HG03159 (cell line): Measurements from ENCODE around the gene HOXD4.

Source experiments
- ATAC-seq: cut with Tn5 transposase; IDR thresholded peaks from one replicate; pipeline ENCODE4 v1.9.1; 2021; ENCODE audit warnings: mild to moderate bottlenecking, moderate library complexity; ENCODE audit not compliant: unreplicated experiment

HOXD4 gene

GRCh38 chr2:176139661-176140512, 11.5 kb upstream of the HOXD4 start:
- no peak for ATAC-seq

DNA sequence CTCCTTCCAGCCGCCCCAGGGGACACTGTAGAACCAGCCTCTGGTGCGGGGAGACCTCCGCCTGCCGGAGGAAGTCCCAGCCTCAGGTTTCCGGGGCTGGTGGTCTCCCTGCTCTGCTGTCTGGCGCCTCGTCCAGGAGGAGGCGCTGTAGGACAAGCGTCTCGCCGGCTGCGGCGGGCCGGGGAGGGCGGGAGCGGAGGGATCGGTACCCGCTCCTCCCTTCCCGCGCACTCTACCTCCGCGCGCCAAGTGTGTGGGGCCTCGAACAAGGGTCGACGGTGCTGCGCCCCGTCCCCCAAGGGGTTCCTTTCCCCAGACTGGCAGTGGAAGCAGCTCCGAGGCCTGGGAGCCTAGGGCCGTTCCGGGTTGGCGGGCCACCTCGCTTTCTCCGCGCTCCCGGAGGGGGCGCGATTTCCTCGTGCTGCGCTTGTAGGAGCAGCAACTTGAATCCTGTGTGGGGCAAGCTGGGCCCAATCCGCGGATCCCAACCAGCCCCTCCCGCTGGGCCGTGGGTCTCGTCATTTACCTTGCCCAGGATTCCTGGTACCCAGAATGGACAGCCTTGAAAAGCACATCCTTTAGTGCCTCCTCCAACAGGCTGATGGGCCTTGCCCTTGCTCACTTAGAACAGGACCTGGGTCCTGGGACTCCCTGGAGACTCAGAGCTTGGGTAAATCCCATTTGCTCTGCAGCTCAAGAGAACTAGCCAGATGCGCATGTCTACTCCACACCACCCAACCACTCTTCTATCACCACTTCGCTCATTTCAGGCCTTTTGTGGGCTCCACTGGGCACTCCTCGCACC, 10.6 kb upstream of the HOXD4 start:
- peak; percentile 92 for ATAC-seq

- no peak for ATAC-seq
These were observed 9.1 kb upstream of the HOXD4 start for GRCh38 chr2:176142281-176142680.

GRCh38 chr2:176145085-176145969, 6.0 kb upstream of the HOXD4 start:
- no peak for ATAC-seq

GRCh38 chr2:176146101-176146500, 5.2 kb upstream of the HOXD4 start:
- ATAC-seq: no peak

GRCh38 chr2:176146645-176147044, 4.7 kb upstream of the HOXD4 start:
- no peak for ATAC-seq

GRCh38 chr2:176147210-176147799, 4.0 kb upstream of the HOXD4 start:
- ATAC-seq: no peak

DNA sequence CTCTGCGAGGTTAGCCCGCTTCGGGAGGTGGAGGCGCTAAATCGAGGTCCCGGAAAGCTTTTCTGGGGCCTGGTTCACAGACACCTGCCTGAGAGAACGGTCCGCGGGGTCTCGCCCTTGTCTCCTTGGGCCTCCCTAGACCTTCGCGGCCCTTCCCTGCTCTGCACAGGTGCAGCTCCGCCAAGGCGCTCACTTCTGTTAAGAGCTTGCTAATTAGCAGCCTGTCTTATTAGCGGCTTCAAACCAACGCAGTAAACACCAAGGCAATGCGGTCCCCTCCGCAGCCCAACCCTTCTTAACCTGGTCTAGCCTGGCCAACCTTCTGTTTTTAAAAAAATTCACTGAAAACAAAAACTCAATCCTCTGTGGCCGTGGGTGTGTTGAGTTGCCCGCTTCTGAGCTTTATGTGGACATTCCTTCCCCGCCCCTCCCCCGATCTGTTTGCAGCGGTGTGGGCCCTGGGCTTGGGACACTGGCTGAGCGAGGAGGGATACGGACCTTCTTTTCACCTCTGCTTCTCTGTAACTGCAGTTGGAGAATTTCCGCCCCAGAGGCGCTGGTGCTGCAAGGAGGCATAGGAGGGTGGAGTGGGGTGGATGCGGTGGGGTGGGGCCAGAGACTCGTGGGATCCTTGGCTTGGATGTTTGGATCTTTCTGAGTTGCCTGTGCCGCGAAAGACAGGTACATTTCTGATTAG, 3.4 kb upstream of the HOXD4 start:
- ATAC-seq: no peak

- no peak for ATAC-seq
These were observed 2.5 kb upstream of the HOXD4 start for GRCh38 chr2:176148751-176149421.

DNA sequence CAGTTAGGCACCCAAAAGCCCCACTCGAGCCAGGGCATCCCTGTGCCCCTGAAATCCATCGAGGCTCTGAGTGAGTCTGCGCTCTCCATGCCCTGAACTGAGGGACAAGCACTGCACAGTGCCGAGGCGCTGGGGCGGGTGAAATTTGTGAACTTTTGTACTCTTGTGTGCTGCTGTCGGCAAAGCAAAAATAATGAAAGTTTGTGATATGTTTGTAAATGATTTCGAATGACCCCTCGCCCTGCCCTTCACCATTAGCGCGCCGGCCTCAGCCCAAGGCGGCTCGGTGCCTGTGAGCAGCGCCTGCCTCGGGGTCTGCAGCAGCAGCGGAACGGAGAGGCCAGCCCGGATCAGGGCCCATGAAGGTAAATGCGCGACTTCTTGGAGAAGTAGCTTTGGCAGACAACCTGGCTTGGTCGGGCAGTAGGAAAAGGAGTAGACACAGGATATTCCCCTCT, 1.8 kb upstream of the HOXD4 start:
- no peak for ATAC-seq

DNA sequence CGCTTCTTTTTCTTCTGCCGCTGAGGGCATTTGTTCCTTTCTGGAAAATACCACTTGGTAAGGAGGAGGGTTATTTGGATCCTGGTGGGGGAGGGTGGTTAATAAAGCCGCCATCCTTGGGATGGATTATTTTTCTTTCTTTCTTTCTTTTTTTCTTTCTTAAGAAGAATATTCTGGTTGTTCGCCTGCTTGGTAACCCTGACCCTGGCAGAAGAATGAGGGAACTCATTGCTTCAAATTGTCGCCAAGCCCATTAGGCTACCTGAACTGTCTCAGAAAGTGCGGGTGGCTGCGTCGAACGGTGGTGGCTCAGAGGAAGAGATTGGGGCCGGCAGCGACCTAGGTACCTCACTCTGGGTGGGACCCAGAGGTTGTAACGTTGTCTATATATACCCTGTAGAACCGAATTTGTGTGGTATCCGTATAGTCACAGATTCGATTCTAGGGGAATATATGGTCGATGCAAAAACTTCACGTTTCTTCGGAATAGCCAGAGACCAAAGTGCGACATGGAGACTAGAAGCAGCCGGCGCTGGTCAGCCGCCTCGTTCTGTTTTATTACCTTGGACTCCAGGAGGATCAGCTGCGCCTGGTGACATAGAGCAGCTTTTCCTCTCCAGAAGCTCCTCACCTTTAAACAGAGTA, 1.3 kb upstream of the HOXD4 start:
- ATAC-seq: no peak

DNA sequence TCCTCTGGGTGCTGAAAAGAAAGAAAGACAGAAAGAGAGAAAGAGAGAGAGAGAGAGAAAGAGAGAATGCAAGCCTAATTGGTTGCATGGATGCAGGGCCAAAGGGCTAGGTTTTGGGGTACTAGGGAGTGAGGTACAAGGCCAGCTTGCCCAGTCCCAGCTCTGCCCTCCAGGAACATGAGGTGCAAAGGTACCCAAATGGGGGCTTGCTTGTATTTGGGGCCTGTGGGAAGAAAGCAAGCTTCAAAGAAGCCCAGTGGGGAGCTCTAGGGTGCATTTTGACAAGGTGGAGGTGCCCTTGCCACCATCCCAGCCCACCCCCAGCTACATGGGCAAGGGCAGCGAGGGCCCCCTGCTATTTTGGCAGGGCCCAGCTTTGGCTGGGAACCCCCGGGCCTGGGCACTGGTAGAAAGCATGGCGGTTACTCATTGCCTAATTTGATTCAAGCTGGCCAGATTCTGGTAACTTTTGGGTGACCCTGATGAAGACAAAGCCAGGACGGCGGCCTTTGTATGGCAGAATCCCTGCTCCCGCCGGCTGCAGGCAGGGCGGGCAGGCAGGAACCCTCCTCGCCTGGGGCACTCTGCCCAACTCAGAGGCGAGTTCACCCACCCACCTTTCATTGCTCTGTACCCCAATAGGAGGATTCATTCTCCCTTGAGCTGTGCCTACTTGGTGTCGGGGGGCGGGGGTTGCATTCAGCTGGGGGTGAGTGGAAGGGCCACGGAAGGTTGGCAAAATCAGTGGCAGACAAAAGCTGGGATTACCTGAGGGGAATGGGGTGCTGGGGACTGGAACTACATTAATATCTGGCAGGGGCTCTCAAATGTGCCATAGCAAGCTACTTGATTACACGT, 537 bp upstream of the HOXD4 start:
- no peak for ATAC-seq

- ATAC-seq: no peak
These were observed 1.2 kb downstream of the HOXD4 start for GRCh38 chr2:176152350-176153181.

- ATAC-seq: no peak
These were observed 3.4 kb downstream of the HOXD4 start for GRCh38 chr2:176154576-176155252.

DNA sequence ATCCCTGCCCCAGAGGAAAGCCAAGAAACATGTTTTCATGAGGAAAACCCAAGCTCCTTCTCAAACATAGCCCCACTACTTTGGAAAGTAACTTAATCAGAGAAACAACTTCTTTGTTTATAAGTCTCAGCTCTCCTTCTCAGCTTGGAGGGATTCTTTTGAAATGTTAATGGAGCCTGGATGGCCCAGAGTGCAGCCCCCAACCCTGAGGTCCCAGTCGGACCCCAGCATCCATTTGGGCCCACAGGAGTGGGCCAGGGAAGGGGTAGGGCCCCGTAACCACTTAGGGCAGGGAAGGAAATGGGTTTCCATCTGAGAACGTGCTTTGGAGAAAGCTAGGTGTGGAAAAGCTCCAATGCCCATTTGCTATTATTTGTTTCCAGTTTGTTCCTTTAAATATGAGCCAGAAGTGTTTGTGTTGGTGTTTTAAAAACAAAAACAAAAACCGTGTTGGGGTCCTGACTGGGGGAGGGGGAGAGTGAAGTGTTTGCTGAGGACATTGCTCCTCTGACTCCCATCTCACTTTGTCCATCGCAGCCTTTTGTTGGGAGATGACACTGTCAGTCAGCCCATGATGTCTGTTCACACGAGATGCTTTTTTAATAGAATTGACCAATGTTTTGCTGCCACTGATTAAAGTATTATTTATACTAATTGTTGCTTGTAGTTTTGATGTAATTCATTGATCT, 4.2 kb downstream of the HOXD4 start:
- no peak for ATAC-seq

DNA sequence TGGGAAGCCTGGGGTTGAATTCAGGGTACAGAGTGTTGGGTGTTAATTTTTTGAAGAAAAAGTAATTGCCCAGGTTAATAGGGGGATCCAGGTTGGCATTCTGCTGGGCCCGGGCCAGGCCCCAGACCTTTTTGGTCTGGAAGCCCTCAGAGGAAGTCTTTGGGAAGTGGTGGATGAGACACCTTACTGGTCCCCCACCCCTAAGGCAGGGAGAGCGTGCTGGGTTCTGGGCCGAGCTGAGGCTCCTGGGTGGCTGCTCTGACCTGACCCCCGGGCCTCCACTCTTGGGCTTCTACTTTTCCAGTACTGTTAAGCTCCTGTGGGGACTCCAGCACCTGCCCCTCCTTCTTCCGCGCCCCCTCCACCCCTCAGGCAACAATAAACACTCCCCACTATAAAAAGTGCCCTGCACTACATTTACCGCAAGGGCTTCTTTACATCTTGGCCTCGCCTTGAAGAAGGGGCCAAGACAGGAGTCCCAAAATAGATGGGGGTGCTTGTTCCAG, 5.0 kb downstream of the HOXD4 start:
- no peak for ATAC-seq
